DOHH2 (cell line): ENCODE measurements around the gene CTSH.

ENCODE experiments used
- H3F3A ChIP-seq: fragments of 200-600 bp; sonication (generic), shearing (Covaris generic); 2 replicates; pipeline ENCODE4 v1.6.0; 2016; ENCODE audit warnings: antibody characterized with exemption, mild to moderate bottlenecking; ENCODE audit not compliant: control insufficient read depth, insufficient read depth
- H3K27ac ChIP-seq: fragments of 200-600 bp; sonication (generic); 2 replicates; pipeline ENCODE4 v1.5.1; 2014; ENCODE audit warnings: low read depth, mild to moderate bottlenecking, low read length, moderate library complexity
- H3K27me3 ChIP-seq: fragments of 200-600 bp; sonication (generic); 2 replicates; pipeline ENCODE4 v1.6.1; 2014; ENCODE audit warnings: mild to moderate bottlenecking, low read length, mixed read lengths; ENCODE audit not compliant: control insufficient read depth
- H3K36me3 ChIP-seq: fragments of 200-600 bp; sonication (generic); 2 replicates; pipeline ENCODE4 v1.6.1; 2014; ENCODE audit warnings: mild to moderate bottlenecking, low read length, moderate library complexity, mixed read lengths; ENCODE audit not compliant: control insufficient read depth
- H3K4me1 ChIP-seq: fragments of 200-600 bp; sonication (generic); 2 replicates; pipeline ENCODE4 v1.6.1; 2014; ENCODE audit warnings: mild to moderate bottlenecking, low read length, mixed read lengths; ENCODE audit not compliant: control insufficient read depth
- H3K4me2 ChIP-seq: fragments of 200-600 bp; sonication (generic); 2 replicates; pipeline ENCODE4 v1.6.0; 2014; ENCODE audit warnings: mild to moderate bottlenecking, low read length, moderate library complexity
- H3K4me3 ChIP-seq: fragments of 200-600 bp; sonication (generic); 2 replicates; pipeline ENCODE4 v1.5.1; 2014; ENCODE audit warnings: mild to moderate bottlenecking, low read length, mixed read lengths
- H3K79me2 ChIP-seq: fragments of 200-600 bp; sonication (generic); 2 replicates; pipeline ENCODE4 v1.6.1; 2014; ENCODE audit warnings: mild to moderate bottlenecking, low read length, mixed read lengths; ENCODE audit not compliant: control insufficient read depth
- H3K9me2 ChIP-seq: fragments of 200-600 bp; sonication (generic); replicated peaks from 2 replicates; pipeline ENCODE4 v1.6.1; 2014; ENCODE audit warnings: mild to moderate bottlenecking, low read length, mixed read lengths; ENCODE audit not compliant: control insufficient read depth
- H3K9me3 ChIP-seq: fragments of 200-600 bp; sonication (generic); 2 replicates; pipeline ENCODE4 v1.6.1; 2014; ENCODE audit warnings: antibody characterized with exemption, low read length, mixed read lengths; ENCODE audit not compliant: control insufficient read depth, insufficient read depth
- H4K20me1 ChIP-seq: fragments of 200-600 bp; sonication (generic); 2 replicates; pipeline ENCODE4 v1.6.0; 2014; ENCODE audit warnings: low read depth, mild to moderate bottlenecking, antibody characterized with exemption, low read length, moderate library complexity; ENCODE audit not compliant: control insufficient read depth, insufficient read depth
- CTCF ChIP-seq: fragments of 200-600 bp; sonication (generic); IDR thresholded peaks from one replicate; pipeline ENCODE4 v1.5.1; 2014; ENCODE audit warnings: antibody characterized with exemption, mild to moderate bottlenecking, low read depth, low read length; ENCODE audit not compliant: poor library complexity, severe bottlenecking
- EZH2phosphoT487 ChIP-seq: fragments of 200-600 bp; sonication (generic); IDR thresholded peaks from 2 replicates; pipeline ENCODE4 v1.6.1; 2017; ENCODE audit warnings: borderline replicate concordance, mild to moderate bottlenecking, antibody characterized with exemption, low read length, moderate library complexity, mixed read lengths

Gene CTSH

GRCh38 chr15:78937132-78937739 lies 7.6 kb downstream of the CTSH start:
- Histone ChIP-seq H3F3A (peaks cover 30% of the 10 kb centered on the region), H4K20me1 (peaks cover 6% of the 10 kb centered on the region; the same call in 1 of the 2 replicates), H3K36me3 (peaks cover 86% of the 10 kb centered on the region), H3K9me2 (no peaks in the 10 kb centered on the region), H3K9me3 (no peaks in the 10 kb centered on the region), H3K4me3 (no peak overlapping the region), H3K4me2 (no peak overlapping the region), H3K4me1 (peaks cover 39% of the 10 kb centered on the region), H3K79me2 (peaks cover 46% of the 10 kb centered on the region), H3K27me3 (no peaks in the 10 kb centered on the region), H3K27ac (peak overlapping the region; percentile 97)
- TF ChIP-seq EZH2phosphoT487 (no peak), CTCF (no peak)

GRCh38 chr15:78934655-78935023 lies 10.2 kb downstream of the CTSH start:
- no peaks in the 10 kb centered on the region for H3K9me2 ChIP-seq
- peaks cover 6% of the 10 kb centered on the region; the same call in 1 of the 2 replicates for H4K20me1 ChIP-seq
- H3K9me3 ChIP-seq, result no peaks in the 10 kb centered on the region
- no peak overlapping the region for H3K27ac ChIP-seq
- H3K79me2 ChIP-seq, result peaks cover 28% of the 10 kb centered on the region
- peaks cover 94% of the 10 kb centered on the region for H3K36me3 ChIP-seq
- H3F3A ChIP-seq, result peaks cover 13% of the 10 kb centered on the region
- H3K4me1 ChIP-seq, result peaks cover 19% of the 10 kb centered on the region
- H3K27me3 ChIP-seq, result no peaks in the 10 kb centered on the region
- TF ChIP-seq CTCF (no peak), EZH2phosphoT487 (no peak)
- no peak overlapping the region for H3K4me2 ChIP-seq
- H3K4me3 ChIP-seq, result no peak overlapping the region

GRCh38 chr15:78933823-78934654 lies 10.8 kb downstream of the CTSH start:
- Histone ChIP-seq H3K4me3 (no peak overlapping the region), H3K79me2 (peaks cover 25% of the 10 kb centered on the region), H3K27me3 (no peaks in the 10 kb centered on the region), H3K9me2 (no peaks in the 10 kb centered on the region), H3K9me3 (no peaks in the 10 kb centered on the region), H3F3A (peaks cover 7% of the 10 kb centered on the region), H3K4me1 (peaks cover 13% of the 10 kb centered on the region), H3K27ac (no peak overlapping the region), H4K20me1 (peaks cover 6% of the 10 kb centered on the region; the same call in 1 of the 2 replicates), H3K4me2 (no peak overlapping the region), H3K36me3 (peaks cover 97% of the 10 kb centered on the region)
- TF ChIP-seq CTCF (no peak), EZH2phosphoT487 (no peak)
